ENCODE data around the gene PRPS1.

Gene PRPS1

GRCh38 chrX:107600366-107600765, 27.9 kb upstream of the PRPS1 start:
- H3K4me1 ChIP-seq (ENCODE audit: low read length), result no peaks in the 10 kb centered on the region
- no peak overlapping the region for H3K4me3 ChIP-seq (ENCODE audit: low read length)
- no peaks in the 10 kb centered on the region for H3K36me3 ChIP-seq (replicated peaks; ENCODE audit: low read depth, low read length)
- H3K27ac ChIP-seq (ENCODE audit: low read length), result no peak overlapping the region
- H3K9ac ChIP-seq (ENCODE audit: low read length), result no peak overlapping the region
- no peak overlapping the region for H2AFZ ChIP-seq (ENCODE audit: low read depth, low read length)
- TF ChIP-seq EZH2phosphoT487 (IDR thresholded peaks at IDR 0.05; ENCODE audit: low read depth), result no peak
- H3K9me3 ChIP-seq (ENCODE audit: insufficient read depth, low read length), result no peaks in the 10 kb centered on the region
- H3K4me2 ChIP-seq (ENCODE audit: low read length), result no peak overlapping the region
- H3K79me2 ChIP-seq (ENCODE audit: low read length), result no peaks in the 10 kb centered on the region
- H4K20me1 ChIP-seq (ENCODE audit: insufficient read depth, low read length), result no peaks in the 10 kb centered on the region
- no peaks in the 10 kb centered on the region for H3K27me3 ChIP-seq (ENCODE audit: low read depth, low read length)

GRCh38 chrX:107601326-107601725, 27.0 kb upstream of the PRPS1 start:
- no peak overlapping the region for H2AFZ ChIP-seq (ENCODE audit: low read depth, low read length)
- H3K4me1 ChIP-seq (ENCODE audit: low read length), result no peaks in the 10 kb centered on the region
- no peaks in the 10 kb centered on the region for H3K79me2 ChIP-seq (ENCODE audit: low read length)
- H3K9ac ChIP-seq (ENCODE audit: low read length), result no peak overlapping the region
- no peak overlapping the region for H3K4me3 ChIP-seq (ENCODE audit: low read length)
- no peaks in the 10 kb centered on the region for H3K9me3 ChIP-seq (ENCODE audit: insufficient read depth, low read length)
- TF ChIP-seq EZH2phosphoT487 (IDR thresholded peaks at IDR 0.05; ENCODE audit: low read depth) (no peak), CTCF (IDR thresholded peaks at IDR 0.05; ENCODE audit: low read depth, low read length) (no peak)
- H3K27ac ChIP-seq (ENCODE audit: low read length), result no peak overlapping the region
- H3K27me3 ChIP-seq (ENCODE audit: low read depth, low read length), result no peaks in the 10 kb centered on the region
- H3K36me3 ChIP-seq (replicated peaks; ENCODE audit: low read depth, low read length), result no peaks in the 10 kb centered on the region
- H4K20me1 ChIP-seq (ENCODE audit: insufficient read depth, low read length), result no peaks in the 10 kb centered on the region
- no peak overlapping the region for H3K4me2 ChIP-seq (ENCODE audit: low read length)

- Histone ChIP-seq H3K27ac (ENCODE audit: low read length) (no peak overlapping the region), H3K79me2 (ENCODE audit: low read length) (no peaks in the 10 kb centered on the region), H3K36me3 (replicated peaks; ENCODE audit: low read depth, low read length) (no peaks in the 10 kb centered on the region), H3K9ac (ENCODE audit: low read length) (no peak overlapping the region), H3K4me1 (ENCODE audit: low read length) (no peaks in the 10 kb centered on the region), H2AFZ (ENCODE audit: low read depth, low read length) (no peak overlapping the region), H3K4me3 (ENCODE audit: low read length) (no peak overlapping the region), H3K4me2 (ENCODE audit: low read length) (no peak overlapping the region), H4K20me1 (ENCODE audit: insufficient read depth, low read length) (no peaks in the 10 kb centered on the region), H3K27me3 (ENCODE audit: low read depth, low read length) (no peaks in the 10 kb centered on the region), H3K9me3 (ENCODE audit: insufficient read depth, low read length) (no peaks in the 10 kb centered on the region)
- TF ChIP-seq CTCF (IDR thresholded peaks at IDR 0.05; ENCODE audit: low read depth, low read length), result no peak
- no peak for TF ChIP-seq EZH2phosphoT487 (IDR thresholded peaks at IDR 0.05; ENCODE audit: low read depth)
Measured at GRCh38 chrX:107601759-107602158, 26.6 kb upstream of the PRPS1 start.

- H3K79me2 ChIP-seq (ENCODE audit: low read length), result no peaks in the 10 kb centered on the region
- H3K4me3 ChIP-seq (ENCODE audit: low read length), result no peak overlapping the region
- H4K20me1 ChIP-seq (ENCODE audit: insufficient read depth, low read length), result no peaks in the 10 kb centered on the region
- no peak for TF ChIP-seq CTCF (IDR thresholded peaks at IDR 0.05; ENCODE audit: low read depth, low read length)
- no peak for TF ChIP-seq EZH2phosphoT487 (IDR thresholded peaks at IDR 0.05; ENCODE audit: low read depth)
- no peak overlapping the region for H3K9ac ChIP-seq (ENCODE audit: low read length)
- no peaks in the 10 kb centered on the region for H3K9me3 ChIP-seq (ENCODE audit: insufficient read depth, low read length)
- H3K27me3 ChIP-seq (ENCODE audit: low read depth, low read length), result no peaks in the 10 kb centered on the region
- no peak overlapping the region for H3K27ac ChIP-seq (ENCODE audit: low read length)
- H3K4me2 ChIP-seq (ENCODE audit: low read length), result no peak overlapping the region
- no peak overlapping the region for H2AFZ ChIP-seq (ENCODE audit: low read depth, low read length)
- no peaks in the 10 kb centered on the region for H3K36me3 ChIP-seq (replicated peaks; ENCODE audit: low read depth, low read length)
- H3K4me1 ChIP-seq (ENCODE audit: low read length), result no peaks in the 10 kb centered on the region
Measured at GRCh38 chrX:107602694-107603239, 25.5 kb upstream of the PRPS1 start.
